Measurements from ENCODE around the gene ABCA3. TPM values are rescaled to one million over a fixed set of nuclear protein-coding genes. Genes with fewer than 3 reads are reported as not detected.

ABCA3 gene
- total and polyA plus RNA-seq, 2 donors (not counting 1 experiment from before 2014, with no cell fraction given), result 3.1 to 5.1 TPM

- TF ChIP-seq, protein P1, sequence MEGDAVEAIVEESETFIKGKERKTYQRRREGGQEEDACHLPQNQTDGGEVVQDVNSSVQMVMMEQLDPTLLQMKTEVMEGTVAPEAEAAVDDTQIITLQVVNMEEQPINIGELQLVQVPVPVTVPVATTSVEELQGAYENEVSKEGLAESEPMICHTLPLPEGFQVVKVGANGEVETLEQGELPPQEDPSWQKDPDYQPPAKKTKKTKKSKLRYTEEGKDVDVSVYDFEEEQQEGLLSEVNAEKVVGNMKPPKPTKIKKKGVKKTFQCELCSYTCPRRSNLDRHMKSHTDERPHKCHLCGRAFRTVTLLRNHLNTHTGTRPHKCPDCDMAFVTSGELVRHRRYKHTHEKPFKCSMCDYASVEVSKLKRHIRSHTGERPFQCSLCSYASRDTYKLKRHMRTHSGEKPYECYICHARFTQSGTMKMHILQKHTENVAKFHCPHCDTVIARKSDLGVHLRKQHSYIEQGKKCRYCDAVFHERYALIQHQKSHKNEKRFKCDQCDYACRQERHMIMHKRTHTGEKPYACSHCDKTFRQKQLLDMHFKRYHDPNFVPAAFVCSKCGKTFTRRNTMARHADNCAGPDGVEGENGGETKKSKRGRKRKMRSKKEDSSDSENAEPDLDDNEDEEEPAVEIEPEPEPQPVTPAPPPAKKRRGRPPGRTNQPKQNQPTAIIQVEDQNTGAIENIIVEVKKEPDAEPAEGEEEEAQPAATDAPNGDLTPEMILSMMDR (IDR thresholded peaks at IDR 0.05), result no peak
- no peak for TF ChIP-seq EZH2 (IDR thresholded peaks at IDR 0.05; ENCODE audit: borderline replicate concordance, insufficient read depth, low read depth, low read length, poor library complexity, severe bottlenecking)
- no peaks in the 10 kb centered on the region for H3K79me2 ChIP-seq (ENCODE audit: control insufficient read depth, insufficient read depth, low read length)
- Mint-ChIP-seq H3K4me3 (no peak overlapping the region), H3K4me1 (no peaks in the 10 kb centered on the region), H3K9me3 (ENCODE audit: insufficient read depth) (no peaks in the 10 kb centered on the region), H3K27me3 (no peaks in the 10 kb centered on the region), H3K27ac (no peak overlapping the region)
- CTCF ChIA-PET, result interaction anchor here (0.6 to 0.7 kb wide), 2 partner anchors 134 to 355 kb away, joined by 4 read pairs; no protein-coding TSS in a partner anchor
- no peaks in the 10 kb centered on the region for H3K27me3 ChIP-seq (replicated peaks in 1 of 4; ENCODE audit: control extremely low read depth in 1 of 4, control insufficient read depth in 3 of 4, insufficient read depth in 4 of 4, low read length in 3 of 4)
- no peak overlapping the region for H3K4me2 ChIP-seq (replicated peaks; ENCODE audit: low read depth, low read length, poor library complexity, severe bottlenecking)
- H3K36me3 ChIP-seq (replicated peaks in 1 of 2; ENCODE audit: control extremely low read depth in 1 of 2, control insufficient read depth in 1 of 2, extremely low read depth in 1 of 2, insufficient read depth in 2 of 2, low read length in 1 of 2), result no peaks in the 10 kb centered on the region
- H4K20me1 ChIP-seq (ENCODE audit: control insufficient read depth, insufficient read depth, low read length, poor library complexity, severe bottlenecking), result no peaks in the 10 kb centered on the region
- no peaks in the 10 kb centered on the region for H3K9me3 ChIP-seq (ENCODE audit: control extremely low read depth in 1 of 3, control insufficient read depth in 2 of 3, insufficient read depth in 1 of 3, low read length in 2 of 3)
- 92% methylated on average over 26 of the region's 26 CpGs for WGBS (ENCODE audit: insufficient coverage)
- DNase-seq (no peak), ATAC-seq (ENCODE audit: low read depth) (no peak)
- H3K4me1 ChIP-seq (ENCODE audit: control insufficient read depth in 2 of 2, insufficient read depth in 2 of 2, low read length in 2 of 2), result no peaks in the 10 kb centered on the region
- H2AFZ ChIP-seq (ENCODE audit: insufficient read depth, low read depth, low read length, poor library complexity, severe bottlenecking), result no peak overlapping the region
- H3K27ac ChIP-seq (ENCODE audit: low read length in 2 of 2), result no peak overlapping the region
- intact Hi-C loops (cut with micrococcal nuclease), result no loop called here
- no peak overlapping the region for H3K9ac ChIP-seq (ENCODE audit: low read length)
- H3K4me3 ChIP-seq (ENCODE audit: control extremely low read depth in 1 of 5, extremely low read depth in 1 of 5, insufficient read depth in 1 of 5, low read depth in 2 of 5, low read length in 4 of 5), result no peak overlapping the region
- POLR2A ChIA-PET, result interaction anchor here (0.7 kb wide), 1 partner anchor 697 kb away, joined by 3 read pairs; no protein-coding TSS in a partner anchor
These were observed 61.4 kb downstream of the ABCA3 start for GRCh38 chr16:2278956-2279800.

DNA sequence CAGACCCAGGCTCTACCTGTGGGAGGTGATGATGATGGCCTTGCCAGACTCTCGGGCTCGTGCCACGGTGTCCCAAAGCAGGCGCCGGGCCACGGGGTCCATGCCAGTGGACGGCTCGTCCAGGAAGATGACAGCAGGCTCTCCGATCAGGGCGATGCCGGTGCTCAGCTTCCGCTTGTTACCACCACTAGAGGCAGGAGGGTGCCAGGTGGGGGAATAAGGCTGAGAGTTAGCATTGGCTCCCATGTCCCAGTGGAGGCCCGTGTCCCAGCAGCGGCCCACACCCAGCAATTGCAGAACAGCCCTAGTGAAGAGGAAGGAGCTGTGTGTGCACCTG is 62.3 kb downstream of the ABCA3 start:
- H3K27me3 ChIP-seq (replicated peaks in 1 of 4; ENCODE audit: control extremely low read depth in 1 of 4, control insufficient read depth in 3 of 4, insufficient read depth in 4 of 4, low read length in 3 of 4), result no peaks in the 10 kb centered on the region
- no peak overlapping the region for H3K4me2 ChIP-seq (replicated peaks; ENCODE audit: low read depth, low read length, poor library complexity, severe bottlenecking)
- H3K79me2 ChIP-seq (ENCODE audit: control insufficient read depth, insufficient read depth, low read length), result no peaks in the 10 kb centered on the region
- no peak overlapping the region for H2AFZ ChIP-seq (ENCODE audit: insufficient read depth, low read depth, low read length, poor library complexity, severe bottlenecking)
- ChIA-PET CTCF (no interaction called here), POLR2A (no interaction called here)
- H3K4me1 Mint-ChIP-seq, result no peaks in the 10 kb centered on the region
- H4K20me1 ChIP-seq (ENCODE audit: control insufficient read depth, insufficient read depth, low read length, poor library complexity, severe bottlenecking), result no peaks in the 10 kb centered on the region
- H3K9ac ChIP-seq (ENCODE audit: low read length), result no peak overlapping the region
- H3K9me3 Mint-ChIP-seq (ENCODE audit: insufficient read depth), result no peaks in the 10 kb centered on the region
- intact Hi-C loops (cut with micrococcal nuclease), result no loop called here
- no peaks in the 10 kb centered on the region for H3K27me3 Mint-ChIP-seq
- TF ChIP-seq, protein P1 (IDR thresholded peaks at IDR 0.05), result no peak
- no peak for TF ChIP-seq EZH2 (IDR thresholded peaks at IDR 0.05; ENCODE audit: borderline replicate concordance, insufficient read depth, low read depth, low read length, poor library complexity, severe bottlenecking)
- H3K4me3 Mint-ChIP-seq, result no peak overlapping the region
- H3K36me3 ChIP-seq (replicated peaks in 1 of 2; ENCODE audit: control extremely low read depth in 1 of 2, control insufficient read depth in 1 of 2, extremely low read depth in 1 of 2, insufficient read depth in 2 of 2, low read length in 1 of 2), result no peaks in the 10 kb centered on the region
- no peak overlapping the region for H3K27ac ChIP-seq (ENCODE audit: low read length in 2 of 2)
- no peak for DNase-seq
- no peak for ATAC-seq (ENCODE audit: low read depth)
- no peaks in the 10 kb centered on the region for H3K4me1 ChIP-seq (ENCODE audit: control insufficient read depth in 2 of 2, insufficient read depth in 2 of 2, low read length in 2 of 2)
- no peaks in the 10 kb centered on the region for H3K9me3 ChIP-seq (ENCODE audit: control extremely low read depth in 1 of 3, control insufficient read depth in 2 of 3, insufficient read depth in 1 of 3, low read length in 2 of 3)
- no peak overlapping the region for H3K4me3 ChIP-seq (ENCODE audit: control extremely low read depth in 1 of 5, extremely low read depth in 1 of 5, insufficient read depth in 1 of 5, low read depth in 2 of 5, low read length in 4 of 5)
- 97% methylated on average over 14 of the region's 14 CpGs for WGBS (ENCODE audit: insufficient coverage)
- no peak overlapping the region for H3K27ac Mint-ChIP-seq

Data from B cell (primary cell).